ENCODE data around the gene SLC28A1.

DNA sequence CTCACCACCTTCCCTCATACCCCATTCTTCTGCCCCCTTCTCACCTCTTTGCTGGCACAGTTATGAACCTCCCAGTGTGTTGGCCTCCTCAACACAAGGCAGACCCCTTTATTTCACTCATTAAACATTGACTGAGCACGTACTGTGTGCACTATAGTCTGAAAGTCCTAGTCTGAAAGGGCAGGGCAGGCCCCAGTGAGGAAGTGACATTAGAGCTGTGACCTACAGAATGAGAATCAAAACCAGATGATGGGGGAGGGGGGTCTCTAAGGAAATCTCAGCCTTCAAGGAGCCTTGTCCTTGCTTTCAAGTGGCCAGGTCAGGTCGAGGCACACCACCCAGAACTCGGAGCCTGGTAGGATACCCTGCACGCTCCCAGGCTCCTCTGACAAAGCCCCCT lies 3.5 kb downstream of the SLC28A1 start:
- TF ChIP-seq, protein P1, sequence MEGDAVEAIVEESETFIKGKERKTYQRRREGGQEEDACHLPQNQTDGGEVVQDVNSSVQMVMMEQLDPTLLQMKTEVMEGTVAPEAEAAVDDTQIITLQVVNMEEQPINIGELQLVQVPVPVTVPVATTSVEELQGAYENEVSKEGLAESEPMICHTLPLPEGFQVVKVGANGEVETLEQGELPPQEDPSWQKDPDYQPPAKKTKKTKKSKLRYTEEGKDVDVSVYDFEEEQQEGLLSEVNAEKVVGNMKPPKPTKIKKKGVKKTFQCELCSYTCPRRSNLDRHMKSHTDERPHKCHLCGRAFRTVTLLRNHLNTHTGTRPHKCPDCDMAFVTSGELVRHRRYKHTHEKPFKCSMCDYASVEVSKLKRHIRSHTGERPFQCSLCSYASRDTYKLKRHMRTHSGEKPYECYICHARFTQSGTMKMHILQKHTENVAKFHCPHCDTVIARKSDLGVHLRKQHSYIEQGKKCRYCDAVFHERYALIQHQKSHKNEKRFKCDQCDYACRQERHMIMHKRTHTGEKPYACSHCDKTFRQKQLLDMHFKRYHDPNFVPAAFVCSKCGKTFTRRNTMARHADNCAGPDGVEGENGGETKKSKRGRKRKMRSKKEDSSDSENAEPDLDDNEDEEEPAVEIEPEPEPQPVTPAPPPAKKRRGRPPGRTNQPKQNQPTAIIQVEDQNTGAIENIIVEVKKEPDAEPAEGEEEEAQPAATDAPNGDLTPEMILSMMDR (IDR thresholded peaks at IDR 0.05), result no peak
- TF ChIP-seq GABPA (IDR thresholded peaks at IDR 0.05; ENCODE audit: low read depth) (no peak), USF1 (IDR thresholded peaks at IDR 0.05; ENCODE audit: borderline replicate concordance, low read depth) (no peak), POLR2AphosphoS5 (IDR thresholded peaks at IDR 0.05; ENCODE audit: low read depth, low read length) (no peak)

Data from SK-N-SH (cell line).